Thymus (tissue), 14 donors: Measurements from ENCODE around the gene MMS22L. TPM values are rescaled to one million over a fixed set of nuclear protein-coding genes. Genes with fewer than 3 reads are reported as not detected.

Experiments
- DNase-seq, 9 donors: peaks; one replicate each; pipeline ENCODE4 v3.0.0-alpha.2; 2013; ENCODE audit warnings: low spot score in 9 of 9, low read depth in 6 of 9, missing footprints in 1 of 9
- H3K27ac ChIP-seq, 2 donors: one replicate each; pipeline ENCODE4 v1.5.1; 2013; ENCODE audit warnings: control low read depth in 1 of 2, low read depth in 1 of 2, low read length in 1 of 2, mild to moderate bottlenecking in 1 of 2, moderate library complexity in 1 of 2
- H3K27me3 ChIP-seq, 2 donors: one replicate each; pipeline ENCODE4 v1.5.1; 2013; ENCODE audit warnings: low read length in 1 of 2; ENCODE audit not compliant: control insufficient read depth in 2 of 2, insufficient read depth in 1 of 2
- H3K36me3 ChIP-seq, 2 donors: one replicate each; pipeline ENCODE4 v1.5.1; 2013; ENCODE audit warnings: low read length in 1 of 2, mild to moderate bottlenecking in 1 of 2, moderate library complexity in 1 of 2; ENCODE audit not compliant: control insufficient read depth in 2 of 2, insufficient read depth in 2 of 2
- H3K4me1 ChIP-seq, 2 donors: one replicate each; pipeline ENCODE4 v1.5.1; 2013; ENCODE audit warnings: low read length in 2 of 2; ENCODE audit not compliant: control insufficient read depth in 2 of 2, insufficient read depth in 2 of 2
- H3K4me3 ChIP-seq, 2 donors: one replicate each; pipeline ENCODE4 v1.5.1; 2013; ENCODE audit warnings: low read length in 2 of 2, control low read depth in 1 of 2, mild to moderate bottlenecking in 1 of 2
- H3K9me3 ChIP-seq, 2 donors: one replicate each; pipeline ENCODE4 v1.5.1; 2013; ENCODE audit warnings: low read length in 1 of 2, mild to moderate bottlenecking in 1 of 2; ENCODE audit not compliant: control insufficient read depth in 2 of 2, insufficient read depth in 1 of 2
- WGBS: extraction: QIAGEN DNeasy Blood & Tissue Kit; methylation state at CpG from one replicate; pipeline ENCODE4 v1.1.7; 2013; 5-methylcytosine and 5-hydroxymethylcytosine counted together
- long read RNA-seq, 10 donors: transcript quantifications; one replicate each; lab custom pipeline, GENCODE V29; 2026
- polyA plus RNA-seq: library from polyadenylated mRNA; stranded (reverse); fragments of 200-250 nt; gene quantifications from one replicate; pipeline ENCODE4 v1.2.3, GENCODE V29; 2013
- total RNA-seq: library from RNA; stranded (reverse); fragments of 120-200 nt; gene quantifications from one replicate; pipeline ENCODE4 v1.2.4, GENCODE V29; 2013
- donor health status: healthy.

Gene MMS22L, protein sequence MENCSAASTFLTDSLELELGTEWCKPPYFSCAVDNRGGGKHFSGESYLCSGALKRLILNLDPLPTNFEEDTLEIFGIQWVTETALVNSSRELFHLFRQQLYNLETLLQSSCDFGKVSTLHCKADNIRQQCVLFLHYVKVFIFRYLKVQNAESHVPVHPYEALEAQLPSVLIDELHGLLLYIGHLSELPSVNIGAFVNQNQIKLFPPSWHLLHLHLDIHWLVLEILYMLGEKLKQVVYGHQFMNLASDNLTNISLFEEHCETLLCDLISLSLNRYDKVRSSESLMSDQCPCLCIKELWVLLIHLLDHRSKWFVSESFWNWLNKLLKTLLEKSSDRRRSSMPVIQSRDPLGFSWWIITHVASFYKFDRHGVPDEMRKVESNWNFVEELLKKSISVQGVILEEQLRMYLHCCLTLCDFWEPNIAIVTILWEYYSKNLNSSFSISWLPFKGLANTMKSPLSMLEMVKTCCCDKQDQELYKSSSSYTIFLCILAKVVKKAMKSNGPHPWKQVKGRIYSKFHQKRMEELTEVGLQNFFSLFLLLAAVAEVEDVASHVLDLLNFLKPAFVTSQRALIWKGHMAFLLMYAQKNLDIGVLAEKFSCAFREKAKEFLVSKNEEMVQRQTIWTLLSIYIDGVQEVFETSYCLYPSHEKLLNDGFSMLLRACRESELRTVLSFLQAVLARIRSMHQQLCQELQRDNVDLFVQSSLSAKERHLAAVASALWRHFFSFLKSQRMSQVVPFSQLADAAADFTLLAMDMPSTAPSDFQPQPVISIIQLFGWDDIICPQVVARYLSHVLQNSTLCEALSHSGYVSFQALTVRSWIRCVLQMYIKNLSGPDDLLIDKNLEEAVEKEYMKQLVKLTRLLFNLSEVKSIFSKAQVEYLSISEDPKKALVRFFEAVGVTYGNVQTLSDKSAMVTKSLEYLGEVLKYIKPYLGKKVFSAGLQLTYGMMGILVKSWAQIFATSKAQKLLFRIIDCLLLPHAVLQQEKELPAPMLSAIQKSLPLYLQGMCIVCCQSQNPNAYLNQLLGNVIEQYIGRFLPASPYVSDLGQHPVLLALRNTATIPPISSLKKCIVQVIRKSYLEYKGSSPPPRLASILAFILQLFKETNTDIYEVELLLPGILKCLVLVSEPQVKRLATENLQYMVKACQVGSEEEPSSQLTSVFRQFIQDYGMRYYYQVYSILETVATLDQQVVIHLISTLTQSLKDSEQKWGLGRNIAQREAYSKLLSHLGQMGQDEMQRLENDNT
- 15.8 TPM for total RNA-seq
- polyA plus RNA-seq, result 2.2 TPM
- long read RNA-seq, donor 1, result 0 reads
- long read RNA-seq, donor 2, result 0 reads
- long read RNA-seq, donor 3, result 0 reads
- long read RNA-seq, donor 4, result 0 reads
- long read RNA-seq, donor 5, partial matches to known transcripts, result 7 of 7 reads
- long read RNA-seq, donor 5, other reads (novel, unspliced or antisense), result 0 of 7 reads
- long read RNA-seq, donor 6, result 0 reads
- long read RNA-seq, donor 7, result 0 reads
- long read RNA-seq, donor 8, result 0 reads
- long read RNA-seq, donor 9, result 0 reads
- long read RNA-seq, donor 10, result 0 reads

DNA sequence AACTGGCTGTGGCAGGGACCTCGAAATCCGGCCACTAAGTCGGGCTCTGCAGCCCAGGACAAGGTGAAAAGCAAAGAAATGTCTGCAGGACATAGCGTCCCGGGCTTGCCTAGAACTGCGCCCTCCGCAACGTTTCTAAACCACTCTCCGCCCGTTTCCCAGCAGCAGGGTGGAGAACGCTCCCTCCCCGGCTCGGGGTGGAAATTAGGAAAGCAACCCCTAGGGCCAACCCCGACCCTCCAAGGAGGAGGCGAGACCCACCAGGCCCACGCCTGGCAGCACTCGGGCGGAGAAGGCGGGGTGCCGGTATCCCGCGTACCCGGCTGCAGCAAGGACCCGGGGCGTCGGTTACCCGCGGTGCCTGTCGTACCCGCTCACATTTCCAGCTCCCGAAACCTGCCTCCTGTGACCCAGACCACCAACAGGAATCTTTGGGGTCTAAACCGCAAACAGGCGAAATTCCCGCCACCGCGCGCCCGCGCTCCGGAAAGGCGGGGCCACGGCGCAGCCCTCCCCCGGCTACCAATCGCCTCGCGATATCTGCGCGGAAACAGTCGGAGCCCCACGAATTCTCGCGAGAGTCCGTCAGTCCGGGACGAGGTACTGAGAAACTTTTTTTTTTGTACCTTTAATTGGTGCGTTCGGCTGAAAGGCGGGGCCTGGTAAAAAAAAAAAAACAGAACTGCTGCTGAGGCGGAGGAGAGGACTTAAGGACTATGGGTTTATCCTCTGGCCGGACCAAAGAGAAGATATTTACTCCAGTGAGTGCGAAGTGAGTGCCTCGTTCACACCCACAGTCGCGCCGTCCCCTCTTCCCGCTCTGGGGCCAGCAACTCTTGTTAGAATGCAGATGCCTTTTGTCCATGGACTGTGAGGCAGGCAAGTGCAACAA lies at the start of gene MMS22L:
Gene MMS22L, minus strand, starts transcription at position 491 of the 892 bp plus-strand sequence. CDS start 739 bp downstream, outside the sequence.
- DNase-seq, result peak; percentile 87 to 98 (median 94)
- Histone ChIP-seq H3K27ac (peak within 1 kb of the TSS; percentile 48 to 61), H3K27me3 (no peaks in the 10 kb centered on the region), H3K36me3 (peaks cover 0 to 9% of the 10 kb centered on the region in 2 donors), H3K9me3 (no peaks in the 10 kb centered on the region), H3K4me3 (peak within 1 kb of the TSS; percentile 65 to 84), H3K4me1 (peaks cover 0 to 3% of the 10 kb centered on the region in 2 donors)
- WGBS, result under 1% methylated on average over 67 of the region's 67 CpGs

DNA sequence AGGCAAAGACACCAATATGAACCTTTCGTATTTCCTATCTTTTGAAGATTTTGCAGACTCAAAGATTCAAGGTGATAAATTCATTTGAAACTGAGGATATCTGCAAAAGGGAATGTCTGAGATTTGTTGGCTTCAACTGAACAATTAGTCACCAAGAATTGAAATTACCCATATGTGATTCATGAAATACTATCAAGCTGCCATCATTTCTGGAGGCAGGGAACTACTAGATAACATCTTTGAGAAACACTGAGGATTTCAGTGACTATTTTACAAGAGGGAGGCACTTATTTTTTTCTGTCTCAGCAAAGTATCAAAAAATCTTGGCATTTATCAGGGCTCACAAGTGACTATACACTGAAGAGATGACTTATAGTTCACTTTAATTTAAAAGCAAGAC lies 39.8 kb upstream of the MMS22L start:
- DNase-seq, result no peak
- no peaks in the 10 kb centered on the region for H3K4me1 ChIP-seq
- H3K27me3 ChIP-seq, result no peaks in the 10 kb centered on the region
- 94% methylated on average over 1 of the region's 1 CpG for WGBS
- H3K27ac ChIP-seq, result no peak overlapping the region
- H3K36me3 ChIP-seq, result no peaks in the 10 kb centered on the region
- H3K4me3 ChIP-seq, result no peak overlapping the region
- H3K9me3 ChIP-seq, result no peaks in the 10 kb centered on the region

DNA sequence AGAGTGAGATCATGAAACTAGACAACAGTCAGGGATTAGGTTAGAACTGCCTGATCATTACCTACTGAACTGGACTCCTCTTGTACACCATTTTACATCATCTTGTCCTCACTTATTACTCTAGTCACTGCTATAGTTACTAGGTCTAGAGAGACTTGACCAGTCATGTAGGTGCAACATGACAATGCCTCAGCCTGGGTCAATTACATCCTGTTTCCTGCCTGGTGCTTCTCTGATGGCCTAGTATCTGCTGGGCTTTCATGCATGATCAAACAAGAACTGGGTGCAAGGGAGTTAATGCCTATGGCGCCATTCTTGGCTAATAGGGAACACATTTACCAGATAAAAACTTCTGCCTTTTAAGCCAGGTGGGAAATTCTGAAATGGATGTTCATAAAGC lies 39.2 kb upstream of the MMS22L start:
- WGBS, result 95% methylated on average over 1 of the region's 1 CpG
- DNase-seq, result no peak
- no peak overlapping the region for H3K27ac ChIP-seq
- no peaks in the 10 kb centered on the region for H3K36me3 ChIP-seq
- no peaks in the 10 kb centered on the region for H3K9me3 ChIP-seq
- no peaks in the 10 kb centered on the region for H3K27me3 ChIP-seq
- no peaks in the 10 kb centered on the region for H3K4me1 ChIP-seq
- no peak overlapping the region for H3K4me3 ChIP-seq

DNA sequence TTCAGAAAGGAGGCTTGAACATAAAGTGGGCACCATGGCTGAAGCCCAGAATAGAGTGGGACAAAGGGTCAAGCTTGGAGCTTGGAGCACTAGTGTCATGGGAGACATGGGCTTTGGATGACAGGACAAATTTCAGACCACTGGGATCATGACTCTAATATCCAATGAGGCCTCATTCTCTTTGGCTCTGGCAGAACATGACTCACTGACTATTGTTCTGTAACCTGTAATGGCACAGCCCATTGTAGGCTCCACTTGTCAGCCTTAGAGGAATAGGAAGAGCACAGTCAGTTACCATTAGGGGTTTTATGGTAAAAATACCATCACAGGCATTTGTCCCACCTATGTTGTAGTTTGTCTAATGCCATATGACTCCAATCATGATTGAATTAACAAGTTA lies 34.0 kb upstream of the MMS22L start:
- Histone ChIP-seq H3K9me3 (no peaks in the 10 kb centered on the region), H3K36me3 (no peaks in the 10 kb centered on the region), H3K4me3 (no peak overlapping the region), H3K27ac (no peak overlapping the region), H3K27me3 (no peaks in the 10 kb centered on the region), H3K4me1 (no peaks in the 10 kb centered on the region)
- DNase-seq, result no peak

DNA sequence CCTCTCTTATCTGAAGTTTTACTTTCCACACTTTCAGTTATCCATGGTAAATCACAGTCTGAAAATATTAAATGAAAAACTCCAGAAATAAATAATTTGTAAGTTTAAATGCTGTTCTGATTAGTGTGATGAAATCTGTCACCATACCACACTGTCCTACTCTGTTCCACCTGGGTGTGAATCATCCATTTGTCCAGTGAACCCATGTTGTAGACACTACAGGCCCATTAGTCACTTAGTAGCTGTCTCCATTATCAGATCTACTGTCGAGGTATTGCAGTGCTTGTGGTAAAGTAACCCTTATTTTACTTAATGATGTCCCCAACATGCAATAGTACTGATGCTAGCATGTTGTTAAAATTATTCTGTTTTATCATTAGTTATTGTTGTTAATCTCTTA lies 29.2 kb upstream of the MMS22L start:
- H3K4me1 ChIP-seq, result no peaks in the 10 kb centered on the region
- WGBS, result 86% methylated on average over 1 of the region's 1 CpG
- no peak overlapping the region for H3K27ac ChIP-seq
- H3K4me3 ChIP-seq, result no peak overlapping the region
- no peaks in the 10 kb centered on the region for H3K27me3 ChIP-seq
- H3K36me3 ChIP-seq, result no peaks in the 10 kb centered on the region
- DNase-seq, result no peak
- no peaks in the 10 kb centered on the region for H3K9me3 ChIP-seq

DNA sequence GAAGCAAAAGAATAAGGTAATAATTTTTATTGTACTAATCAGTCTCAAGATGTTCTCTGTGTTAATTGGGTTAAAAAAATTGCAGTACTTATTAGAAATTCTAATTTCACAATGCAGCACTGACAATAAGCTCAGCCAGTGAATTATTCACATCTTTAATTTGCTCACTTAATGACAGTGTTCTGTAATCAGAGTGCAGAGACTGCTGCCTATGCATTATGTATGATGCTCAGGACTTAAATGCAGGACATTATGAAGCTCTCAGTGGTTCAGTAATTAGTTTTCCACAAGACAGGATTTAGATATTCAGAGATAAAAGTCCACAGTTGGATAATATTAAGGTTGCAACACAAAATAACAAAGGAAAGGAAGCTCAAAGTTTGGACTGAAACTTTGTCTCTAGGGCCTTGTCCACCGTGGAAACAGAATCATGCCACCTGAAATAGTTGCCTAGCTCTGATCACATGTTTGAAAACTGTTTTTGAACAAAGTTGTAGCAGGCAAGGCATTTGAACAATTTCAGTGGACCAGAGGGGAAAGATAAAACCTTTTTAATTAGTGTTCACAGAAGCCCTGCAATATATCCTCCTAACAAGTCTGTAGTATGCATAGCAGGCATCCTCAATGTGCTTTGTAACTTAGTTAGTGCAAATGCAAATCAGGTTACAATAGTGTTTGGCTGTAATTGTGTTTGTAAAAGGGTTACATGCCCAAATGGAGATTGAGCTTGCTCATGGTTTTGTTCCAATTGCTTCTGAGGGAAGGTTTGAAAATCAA lies 23.7 kb upstream of the MMS22L start:
- Histone ChIP-seq H3K9me3 (no peaks in the 10 kb centered on the region), H3K27me3 (peaks cover 0 to 6% of the 10 kb centered on the region in 2 donors), H3K4me1 (no peaks in the 10 kb centered on the region), H3K36me3 (no peaks in the 10 kb centered on the region), H3K4me3 (no peak overlapping the region), H3K27ac (no peak overlapping the region)
- whole genome bisulfite sequencing, result 94% methylated on average over 1 of the region's 1 CpG
- DNase-seq, result no peak

DNA sequence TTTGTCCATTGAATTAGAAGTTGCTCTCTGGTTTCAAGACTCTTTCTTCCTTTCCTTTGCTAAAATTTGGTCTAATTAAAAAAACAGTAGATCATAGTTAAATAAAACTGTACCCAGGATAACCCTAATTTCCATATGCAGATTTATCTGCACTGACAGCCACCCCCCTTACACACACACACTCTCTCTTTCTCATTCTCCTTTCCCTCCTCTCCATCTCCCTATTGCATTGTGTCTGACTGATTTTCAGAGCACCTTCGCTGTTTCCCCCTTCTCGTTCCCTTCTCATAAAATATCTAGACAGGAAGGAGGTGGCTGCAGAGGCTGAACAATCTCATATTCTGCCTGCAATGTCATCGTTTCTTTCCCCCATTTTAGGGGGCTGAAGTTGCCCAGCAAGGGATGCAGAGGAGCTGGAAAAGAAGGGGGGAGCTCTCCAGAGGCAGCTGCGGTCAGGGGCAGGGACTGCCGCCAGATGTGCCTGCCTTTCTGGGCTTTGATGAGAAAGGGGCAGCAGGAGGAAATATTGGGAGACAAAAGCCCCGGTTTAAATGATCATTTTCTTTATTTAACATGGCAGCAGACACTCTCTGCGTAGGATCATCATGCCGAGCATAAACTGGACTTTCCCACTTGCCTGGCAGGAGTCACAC lies 22.5 kb upstream of the MMS22L start:
- H3K36me3 ChIP-seq, result no peaks in the 10 kb centered on the region
- no peaks in the 10 kb centered on the region for H3K4me1 ChIP-seq
- H3K27me3 ChIP-seq, result peaks cover 0 to 6% of the 10 kb centered on the region in 2 donors
- no peak overlapping the region for H3K27ac ChIP-seq
- no peak overlapping the region for H3K4me3 ChIP-seq
- no peak for DNase-seq
- 48% methylated on average over 8 of the region's 8 CpGs for WGBS
- H3K9me3 ChIP-seq, result no peaks in the 10 kb centered on the region
